Stimulated activated effector memory CD8-positive, alpha-beta T cell treated with anti-CD3 and anti-CD28 coated beads, Interleukin-12 subunit alpha, Interleukin-12 subunit beta, amount 100 ng/mL, for 72 hours (primary cell): Measurements from ENCODE around the gene NOSIP.
A peak's percentile ranks its signal among the peaks of the same experiment; 100 is the strongest.

Experiments
- ATAC-seq: fragments of 150-1000 bp; cut with Tn5 transposase; 2 replicates; pipeline ENCODE4 v1.10.0; 2021
- DNase-seq, 2 donors: peaks; one replicate each; pipeline ENCODE4 v3.0.0; 2021 to 2022; ENCODE audit warnings: low spot score in 2 of 2
- H3K27ac Mint-ChIP-seq: one replicate; pipeline ENCODE4 v1.8.0; 2022; ENCODE audit warnings: mild to moderate bottlenecking, mixed read lengths
- H3K36me3 Mint-ChIP-seq: one replicate; pipeline ENCODE4 v1.8.0; 2022; ENCODE audit warnings: mild to moderate bottlenecking, mixed read lengths
- H3K4me1 Mint-ChIP-seq: one replicate; pipeline ENCODE4 v1.8.0; 2022; ENCODE audit warnings: mixed read lengths
- H3K4me3 Mint-ChIP-seq: one replicate; pipeline ENCODE4 v1.8.0; 2022; ENCODE audit warnings: mild to moderate bottlenecking, mixed read lengths
- H3K9me3 Mint-ChIP-seq: one replicate; pipeline ENCODE4 v1.8.0; 2022; ENCODE audit warnings: mixed read lengths

The NOSIP gene

GRCh38 chr19:49599378-49600295, 19.3 kb upstream of the NOSIP start:
- Mint-ChIP-seq H3K27ac (peak overlapping the region; percentile 83), H3K4me3 (no peak overlapping the region), H3K4me1 (peaks cover 16% of the 10 kb centered on the region), H3K9me3 (no peaks in the 10 kb centered on the region), H3K36me3 (peaks cover 81% of the 10 kb centered on the region)
- DNase-seq = no peak
- no peak for ATAC-seq

- ATAC-seq = no peak
- peaks cover 80% of the 10 kb centered on the region for H3K36me3 Mint-ChIP-seq
- no peak for DNase-seq
- no peak overlapping the region for H3K27ac Mint-ChIP-seq
- peaks cover 36% of the 10 kb centered on the region for H3K4me1 Mint-ChIP-seq
- no peaks in the 10 kb centered on the region for H3K9me3 Mint-ChIP-seq
- H3K4me3 Mint-ChIP-seq = no peak overlapping the region
These were observed 17.3 kb upstream of the NOSIP start for GRCh38 chr19:49597703-49597974.

DNA sequence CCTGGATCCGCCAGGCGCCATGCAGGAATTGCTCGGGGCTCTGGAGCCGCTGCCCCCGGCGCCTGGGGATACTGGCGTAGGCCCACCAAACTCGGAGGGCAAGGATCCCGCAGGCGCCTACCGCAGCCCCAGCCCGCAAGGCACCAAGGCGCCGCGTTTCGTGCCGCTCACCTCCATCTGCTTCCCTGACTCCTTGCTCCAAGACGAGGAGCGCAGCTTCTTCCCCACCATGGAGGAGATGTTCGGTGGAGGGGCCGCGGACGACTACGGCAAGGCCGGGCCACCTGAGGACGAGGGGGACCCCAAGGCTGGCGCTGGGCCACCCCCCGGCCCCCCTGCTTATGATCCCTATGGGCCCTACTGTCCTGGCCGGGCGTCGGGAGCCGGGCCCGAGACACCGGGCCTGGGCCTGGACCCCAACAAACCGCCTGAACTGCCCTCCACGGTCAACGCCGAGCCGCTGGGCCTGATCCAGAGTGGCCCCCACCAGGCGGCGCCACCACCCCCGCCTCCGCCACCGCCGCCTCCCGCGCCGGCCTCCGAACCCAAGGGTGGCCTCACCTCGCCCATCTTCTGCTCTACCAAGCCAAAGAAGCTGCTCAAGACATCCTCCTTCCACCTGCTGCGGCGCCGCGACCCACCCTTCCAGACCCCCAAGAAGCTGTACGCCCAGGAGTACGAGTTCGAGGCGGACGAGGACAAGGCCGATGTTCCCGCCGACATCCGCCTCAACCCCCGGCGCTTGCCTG, 16.8 kb upstream of the NOSIP start:
- H3K4me3 Mint-ChIP-seq = no peak overlapping the region
- no peaks in the 10 kb centered on the region for H3K9me3 Mint-ChIP-seq
- no peak for ATAC-seq
- H3K4me1 Mint-ChIP-seq = peaks cover 41% of the 10 kb centered on the region
- no peak for DNase-seq
- H3K27ac Mint-ChIP-seq = no peak overlapping the region
- peaks cover 80% of the 10 kb centered on the region for H3K36me3 Mint-ChIP-seq

DNA sequence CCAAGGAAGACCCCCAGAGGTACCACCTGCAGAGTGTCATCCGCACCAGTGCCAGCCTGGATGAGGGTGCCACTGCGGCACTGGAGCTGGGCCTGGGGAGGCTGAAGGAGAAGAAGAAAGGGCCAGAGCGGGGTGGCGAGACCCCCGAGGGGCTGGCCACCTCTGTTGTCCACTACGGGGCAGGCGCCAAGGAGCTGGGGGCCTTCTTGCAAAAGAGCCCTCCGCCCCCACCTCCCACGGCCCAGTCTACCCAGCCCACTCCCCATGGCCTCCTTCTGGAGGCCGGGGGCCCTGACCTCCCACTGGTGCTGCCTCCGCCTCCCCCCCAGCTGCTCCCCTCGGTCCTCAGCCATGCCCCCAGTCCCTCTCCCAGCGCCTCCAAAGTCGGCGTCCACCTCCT, 16.1 kb upstream of the NOSIP start:
- peaks cover 76% of the 10 kb centered on the region for H3K36me3 Mint-ChIP-seq
- H3K9me3 Mint-ChIP-seq = no peaks in the 10 kb centered on the region
- no peak overlapping the region for H3K4me3 Mint-ChIP-seq
- peaks cover 44% of the 10 kb centered on the region for H3K4me1 Mint-ChIP-seq
- ATAC-seq (no peak), DNase-seq (no peak)
- H3K27ac Mint-ChIP-seq = no peak overlapping the region

- Mint-ChIP-seq H3K36me3 (peaks cover 72% of the 10 kb centered on the region), H3K4me1 (peaks cover 40% of the 10 kb centered on the region), H3K27ac (no peak overlapping the region), H3K9me3 (no peaks in the 10 kb centered on the region), H3K4me3 (no peak overlapping the region)
- DNase-seq (no peak), ATAC-seq (no peak)
These were observed 15.6 kb upstream of the NOSIP start for GRCh38 chr19:49595819-49596404.

GRCh38 chr19:49594993-49595818, 14.8 kb upstream of the NOSIP start:
- Mint-ChIP-seq H3K9me3 (no peaks in the 10 kb centered on the region), H3K27ac (no peak overlapping the region), H3K4me3 (peak overlapping the region; percentile 88), H3K36me3 (peaks cover 72% of the 10 kb centered on the region), H3K4me1 (peaks cover 37% of the 10 kb centered on the region)
- DNase-seq (no peak), ATAC-seq (no peak)

DNA sequence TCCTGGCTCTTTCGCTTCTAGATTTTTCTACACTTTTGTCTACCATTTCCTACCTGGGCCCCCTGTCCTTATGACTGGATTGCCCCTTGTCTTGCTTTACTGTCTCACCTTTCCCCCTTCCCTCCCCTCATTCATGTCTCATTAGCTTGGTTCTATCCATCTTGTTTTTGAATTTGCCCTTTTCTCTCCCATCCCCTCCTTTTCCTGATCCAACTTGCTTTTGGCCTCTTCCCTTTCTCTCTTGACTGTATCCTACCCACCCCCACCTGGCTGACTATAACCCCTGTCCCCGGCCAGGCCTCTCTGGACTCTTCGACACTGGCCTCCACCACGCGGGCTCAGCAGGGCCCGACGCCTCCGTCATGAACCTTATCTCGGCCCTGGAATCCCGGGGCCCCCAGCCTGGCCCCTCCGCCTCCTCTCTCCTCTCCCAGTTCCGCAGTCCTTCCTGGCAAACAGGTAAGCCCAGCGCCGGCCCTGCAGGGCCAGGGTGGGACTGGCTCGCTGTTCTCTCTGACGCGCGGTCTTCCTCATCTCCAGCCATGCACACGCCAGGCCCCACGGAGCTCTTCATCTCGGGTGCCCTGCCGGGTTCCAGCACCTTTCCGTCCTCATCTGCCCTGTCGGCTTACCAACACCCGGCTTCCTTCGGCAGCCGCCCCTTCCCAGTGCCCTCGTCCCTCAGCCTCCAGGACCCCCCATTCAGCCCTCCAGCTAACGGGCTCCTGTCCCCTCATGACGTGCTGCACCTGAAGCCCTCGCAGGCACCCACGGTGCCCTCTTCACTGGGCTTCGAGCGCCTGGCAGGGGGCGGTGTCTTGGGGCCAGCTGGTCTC, 14.0 kb upstream of the NOSIP start:
- H3K4me3 Mint-ChIP-seq = peak overlapping the region; percentile 88
- peak overlapping the region; percentile 89 for H3K27ac Mint-ChIP-seq
- no peaks in the 10 kb centered on the region for H3K9me3 Mint-ChIP-seq
- H3K4me1 Mint-ChIP-seq = peaks cover 39% of the 10 kb centered on the region
- DNase-seq = no peak
- H3K36me3 Mint-ChIP-seq = peaks cover 64% of the 10 kb centered on the region
- no peak for ATAC-seq

- H3K4me1 Mint-ChIP-seq = peaks cover 46% of the 10 kb centered on the region
These were observed 13.1 kb upstream of the NOSIP start for GRCh38 chr19:49593233-49594113.

GRCh38 chr19:49592486-49593232, 12.3 kb upstream of the NOSIP start:
- ATAC-seq = no peak
- H3K27ac Mint-ChIP-seq = peak overlapping the region; percentile 89
- peaks cover 51% of the 10 kb centered on the region for H3K4me1 Mint-ChIP-seq
- peaks cover 55% of the 10 kb centered on the region for H3K36me3 Mint-ChIP-seq
- peak overlapping the region; percentile 88 for H3K4me3 Mint-ChIP-seq
- DNase-seq = peak in 1 of 2 donors; percentile 58
- H3K9me3 Mint-ChIP-seq = no peaks in the 10 kb centered on the region

More at GRCh38 chr19:49593233-49594113, 13.1 kb upstream of the NOSIP start:
- DNase-seq (peak; percentile 73 to 95), ATAC-seq (peak; percentile 70)
- H3K4me3 Mint-ChIP-seq = peak overlapping the region; percentile 88
- peaks cover 61% of the 10 kb centered on the region for H3K36me3 Mint-ChIP-seq
- no peaks in the 10 kb centered on the region for H3K9me3 Mint-ChIP-seq
- H3K27ac Mint-ChIP-seq = peak overlapping the region; percentile 89

DNA sequence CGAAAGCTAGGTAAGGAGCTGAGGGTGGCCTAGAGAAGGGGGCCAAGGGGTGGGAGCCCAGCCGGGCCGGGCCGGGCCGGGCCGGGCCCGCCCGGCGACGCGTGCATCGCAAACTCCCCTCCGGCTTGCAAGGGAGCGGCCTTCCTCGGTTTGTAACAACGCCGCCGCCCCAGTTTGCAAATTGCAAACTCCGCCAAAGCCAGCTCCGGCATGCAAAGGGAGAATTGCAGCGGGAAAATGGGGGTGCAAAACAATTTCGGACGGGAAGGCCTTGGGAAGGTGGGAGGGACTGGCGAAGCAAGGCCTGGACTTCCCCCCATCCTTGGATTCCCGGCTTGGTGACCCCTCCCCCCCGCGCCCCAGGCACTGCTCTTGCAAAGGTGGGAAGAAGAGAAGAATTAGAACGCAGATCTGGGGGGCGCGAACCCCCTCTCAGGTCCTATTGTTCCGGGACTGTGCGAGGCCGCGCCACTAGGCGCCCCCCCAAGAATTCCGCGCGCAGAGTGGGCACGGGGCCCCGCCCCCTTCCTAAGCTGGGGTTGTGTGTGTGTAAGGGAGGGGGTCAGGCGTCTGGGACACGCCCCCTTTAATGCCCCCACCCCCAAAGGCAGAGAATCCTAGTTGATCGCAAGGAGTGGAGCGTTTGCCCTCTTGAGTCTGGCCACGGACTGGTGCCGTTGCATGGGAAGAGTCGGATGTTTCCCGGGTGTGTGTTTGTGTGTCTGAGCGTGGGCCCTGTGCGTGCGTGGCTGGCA, 11.6 kb upstream of the NOSIP start:
- peaks cover 55% of the 10 kb centered on the region for H3K36me3 Mint-ChIP-seq
- H3K4me1 Mint-ChIP-seq = peaks cover 51% of the 10 kb centered on the region
- DNase-seq (peak; percentile 30 to 74), ATAC-seq (no peak)
- no peaks in the 10 kb centered on the region for H3K9me3 Mint-ChIP-seq
- H3K4me3 Mint-ChIP-seq = peak overlapping the region; percentile 88
- peak overlapping the region; percentile 89 for H3K27ac Mint-ChIP-seq

GRCh38 chr19:49590971-49591730, 10.8 kb upstream of the NOSIP start, which contains the start of gene PRR12:
Gene PRR12, plus strand, starts transcription at chr19:49591182. Its CDS starts 473 bp downstream, at chr19:49591655.
- peaks cover 50% of the 10 kb centered on the region for H3K36me3 Mint-ChIP-seq
- peaks cover 51% of the 10 kb centered on the region for H3K4me1 Mint-ChIP-seq
- no peaks in the 10 kb centered on the region for H3K9me3 Mint-ChIP-seq
- ATAC-seq = peak; percentile 35
- peak within 1 kb of the TSS; percentile 88 for H3K4me3 Mint-ChIP-seq
- peak within 1 kb of the TSS; percentile 89 for H3K27ac Mint-ChIP-seq
- DNase-seq = peak; percentile 52 to 88
